Activated T-cell treated with anti-CD3 and anti-CD28 coated beads, Interleukin-2, amount 50 U/mL, for 48 hours (primary cell): Measurements from ENCODE around the gene GRPEL1.

Source experiments
- DNase-seq, 2 experiments: peaks; one replicate each; pipeline ENCODE4 v3.0.0-alpha.2; 2020

GRPEL1 gene

DNA sequence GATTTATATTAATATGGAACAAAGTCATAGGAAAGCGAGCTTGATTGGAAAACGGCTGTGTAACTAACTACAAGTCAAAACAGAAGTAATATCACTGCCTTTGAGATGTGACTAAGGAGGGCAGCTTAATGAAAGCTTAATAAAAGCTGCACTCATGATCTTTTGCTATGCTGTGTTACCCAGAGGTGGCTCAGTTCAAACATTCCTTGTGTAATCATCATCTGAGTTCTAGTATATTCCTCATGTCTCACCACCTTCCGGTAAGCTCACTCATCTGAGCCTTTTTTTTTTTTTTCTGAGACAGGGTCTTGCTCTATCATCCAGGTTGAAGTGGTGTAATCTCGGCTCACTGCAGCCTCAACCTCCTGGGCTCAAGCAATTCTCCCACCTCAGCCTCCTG, 5.0 kb downstream of the GRPEL1 start:
- DNase-seq, result no peak

DNA sequence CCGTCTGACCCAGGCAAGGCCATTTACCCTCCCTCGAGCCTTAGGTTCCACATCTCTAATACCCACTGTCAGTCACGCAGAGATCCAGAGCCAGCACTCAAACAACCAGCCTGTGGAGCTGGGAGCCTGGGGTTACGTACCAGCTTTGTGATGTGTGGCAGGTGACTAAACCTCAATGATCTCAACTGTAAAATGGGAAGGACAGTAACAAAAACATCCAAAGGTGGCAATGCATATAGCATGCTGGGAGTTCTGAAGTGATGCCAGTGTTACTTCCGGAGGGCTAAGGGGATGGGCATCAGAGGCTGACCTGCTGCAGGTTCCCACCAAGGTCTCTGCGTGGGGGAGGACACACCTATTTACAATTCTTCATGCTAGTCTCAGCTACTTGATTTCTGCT, 6.0 kb downstream of the GRPEL1 start:
- no peak for DNase-seq

- no peak for DNase-seq
Observed at GRCh38 chr4:7060346-7061150, 7.3 kb downstream of the GRPEL1 start.

- DNase-seq, result no peak
Observed at GRCh38 chr4:7059662-7060061, 8.2 kb downstream of the GRPEL1 start.

DNA sequence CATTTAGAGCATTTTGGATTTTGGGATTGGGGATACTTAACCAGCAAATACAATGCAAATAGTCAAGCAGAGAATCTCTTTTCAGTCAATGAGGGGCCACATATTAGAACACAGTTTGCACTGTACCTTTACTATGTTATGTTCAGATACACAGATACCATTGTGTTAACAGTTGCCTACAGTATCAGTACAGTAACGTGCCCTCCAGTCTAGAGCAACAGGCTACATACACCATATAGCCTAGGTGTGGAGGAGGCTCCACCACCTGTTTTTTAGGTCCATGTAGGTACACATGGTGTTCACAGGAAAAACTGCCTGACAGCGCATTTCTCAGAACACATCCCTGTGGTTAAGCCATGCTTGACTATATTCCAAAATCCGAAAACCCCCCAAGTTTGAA, 9.1 kb downstream of the GRPEL1 start:
- no peak for DNase-seq

- DNase-seq, result no peak
Observed at GRCh38 chr4:7055990-7056325, 11.9 kb downstream of the GRPEL1 start.

DNA sequence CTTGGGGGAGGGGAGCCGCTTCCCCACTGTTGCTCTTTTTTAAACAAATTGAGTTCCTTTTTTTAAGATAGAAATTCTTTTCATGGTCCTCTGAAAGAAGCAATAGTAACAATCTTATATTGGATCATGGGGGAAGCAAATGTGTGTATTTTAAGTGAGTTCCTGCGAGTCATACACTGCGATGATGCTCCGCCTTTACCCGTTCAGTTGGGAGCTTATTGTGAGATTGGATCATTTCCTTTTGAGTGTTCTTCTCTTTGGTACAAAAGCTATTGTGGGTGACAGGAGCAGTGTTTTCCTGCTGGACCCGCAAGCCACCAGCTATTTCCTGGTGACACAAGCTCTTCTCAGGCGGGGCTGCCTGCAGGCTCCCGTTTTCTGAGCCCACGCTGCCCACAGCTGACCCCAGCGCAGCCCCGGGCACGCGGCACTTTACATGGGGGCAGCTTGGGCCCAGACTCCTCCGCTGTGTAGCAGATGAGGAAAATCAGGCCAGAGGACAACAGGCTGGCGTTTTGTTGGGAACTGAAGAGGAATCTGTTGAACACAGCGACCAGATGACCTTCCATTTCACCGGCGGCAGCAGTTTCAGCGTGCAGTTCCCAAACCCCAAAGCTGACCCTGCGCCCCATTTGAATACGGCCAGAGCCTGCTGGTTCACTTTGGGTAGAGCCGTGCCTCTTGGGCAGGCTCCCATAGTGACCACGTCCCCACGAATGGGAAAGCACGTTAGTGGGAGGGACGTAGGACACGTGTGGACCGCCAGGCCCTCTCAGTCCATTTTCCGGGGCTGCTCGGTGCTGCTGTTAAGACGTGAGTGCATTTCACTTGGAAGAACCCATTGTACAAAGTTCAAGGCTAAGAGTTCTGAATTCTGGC, 12.5 kb downstream of the GRPEL1 start:
- DNase-seq, result no peak

DNA sequence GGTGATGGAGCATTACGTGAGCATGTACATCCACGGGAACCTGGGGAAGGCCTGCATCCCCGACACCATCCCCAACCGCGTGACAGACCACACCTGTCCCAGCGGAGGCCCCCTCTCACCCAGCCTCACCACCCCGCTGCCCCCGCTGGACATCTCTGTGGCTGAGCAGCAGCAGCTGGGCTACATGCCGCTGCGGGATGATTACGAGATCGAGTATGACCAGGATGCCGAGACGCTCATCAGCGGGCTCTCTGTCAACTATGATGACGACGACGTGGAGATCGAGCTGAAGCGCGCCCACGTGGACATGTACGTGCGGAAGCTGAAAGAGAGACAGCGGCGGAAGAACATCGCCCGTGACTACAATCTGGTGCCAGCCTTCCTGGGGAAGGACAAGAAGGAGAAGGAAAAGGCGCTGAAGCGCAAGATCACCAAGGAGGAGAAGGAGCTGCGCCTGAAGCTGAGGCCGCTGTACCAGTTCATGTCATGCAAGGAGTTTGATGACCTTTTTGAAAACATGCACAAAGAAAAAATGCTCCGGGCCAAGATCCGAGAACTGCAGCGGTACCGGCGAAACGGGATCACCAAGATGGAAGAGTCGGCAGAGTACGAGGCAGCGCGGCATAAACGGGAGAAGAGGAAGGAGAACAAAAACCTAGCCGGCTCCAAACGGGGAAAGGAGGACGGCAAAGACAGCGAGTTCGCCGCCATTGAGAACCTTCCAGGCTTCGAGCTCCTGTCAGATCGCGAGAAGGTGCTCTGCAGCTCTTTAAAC, 13.6 kb downstream of the GRPEL1 start:
- no peak for DNase-seq

DNA sequence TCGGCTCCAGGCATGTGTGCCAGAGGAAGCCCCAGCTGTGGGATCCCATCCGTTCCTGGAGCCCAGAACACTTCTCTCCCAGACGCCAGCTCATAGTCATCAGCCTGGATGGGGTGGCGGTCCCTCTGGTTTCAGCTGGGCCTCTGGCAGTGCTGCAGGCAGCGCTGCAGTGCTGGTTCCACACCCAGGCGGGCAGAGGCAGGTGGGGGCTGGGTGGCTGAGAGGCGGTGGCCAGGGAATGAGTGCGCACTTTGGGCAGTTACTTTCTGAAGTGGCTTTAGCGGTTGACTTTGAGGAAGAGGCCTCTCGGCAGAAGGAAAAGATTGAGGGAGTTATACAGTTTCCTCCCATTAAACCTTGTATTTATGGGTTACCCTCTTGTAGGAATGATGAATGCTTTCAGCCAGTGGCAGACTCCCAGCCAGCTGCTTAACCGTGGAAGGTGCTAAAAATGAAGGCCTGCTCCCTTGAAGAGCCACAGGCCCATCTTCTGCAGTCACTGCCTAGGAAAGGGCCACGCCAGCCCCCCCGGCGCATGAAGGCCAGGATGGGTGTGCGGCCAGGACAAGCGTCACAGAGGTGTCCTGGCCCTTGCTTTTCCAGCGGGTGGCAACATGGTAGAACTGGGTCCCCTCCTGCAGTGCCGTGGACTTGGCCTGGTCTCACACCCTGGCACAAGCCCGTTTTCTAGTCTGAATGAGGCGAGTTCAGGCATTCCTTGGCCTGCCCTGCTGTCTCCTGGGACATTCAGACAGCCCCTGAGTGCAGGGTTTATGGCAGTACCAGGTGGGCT, 14.7 kb downstream of the GRPEL1 start:
- peak; percentile 43 to 46 for DNase-seq

DNA sequence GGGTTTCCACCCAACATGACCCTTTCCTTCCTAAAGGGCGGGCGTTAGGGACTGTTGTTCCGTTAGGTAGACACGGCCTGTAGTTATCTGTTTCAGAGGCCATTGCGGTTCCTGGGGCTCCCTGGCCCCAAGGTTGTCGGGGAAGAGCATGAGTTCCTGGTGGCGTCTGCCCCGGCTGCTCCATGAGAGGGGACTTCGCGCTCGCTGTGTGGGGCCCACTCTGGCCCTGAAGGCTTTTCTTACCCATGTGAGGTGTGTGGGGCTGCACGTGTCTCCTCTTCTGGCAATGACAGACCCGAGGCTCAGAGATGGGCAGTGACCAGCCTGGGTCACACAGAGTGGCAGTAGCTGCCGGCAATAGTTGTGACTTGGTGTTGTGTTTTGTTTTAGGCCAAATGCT, 15.6 kb downstream of the GRPEL1 start:
- DNase-seq, result no peak

DNA sequence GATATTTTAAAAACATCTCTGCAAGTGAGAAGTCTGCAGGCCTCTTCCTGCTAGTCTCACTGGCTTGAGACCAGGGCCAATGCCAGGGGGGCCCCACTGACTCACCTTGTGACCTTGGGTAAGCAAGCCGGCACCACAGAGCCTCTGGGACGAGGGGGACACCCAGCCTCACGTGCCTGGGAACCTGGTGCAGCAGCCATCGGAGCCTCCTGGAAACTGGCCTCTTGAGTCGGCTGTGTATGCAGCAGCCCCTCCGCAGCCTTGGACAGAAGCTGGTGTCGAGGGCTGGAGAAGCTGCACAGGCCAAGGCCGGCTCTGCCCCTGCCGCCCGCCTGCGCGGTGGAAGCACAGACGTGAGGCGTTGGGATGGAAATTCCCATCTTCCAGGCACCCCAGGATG, 16.0 kb downstream of the GRPEL1 start:
- DNase-seq, result no peak

GRCh38 chr4:7051144-7051495, 16.7 kb downstream of the GRPEL1 start:
- DNase-seq, result no peak

DNA sequence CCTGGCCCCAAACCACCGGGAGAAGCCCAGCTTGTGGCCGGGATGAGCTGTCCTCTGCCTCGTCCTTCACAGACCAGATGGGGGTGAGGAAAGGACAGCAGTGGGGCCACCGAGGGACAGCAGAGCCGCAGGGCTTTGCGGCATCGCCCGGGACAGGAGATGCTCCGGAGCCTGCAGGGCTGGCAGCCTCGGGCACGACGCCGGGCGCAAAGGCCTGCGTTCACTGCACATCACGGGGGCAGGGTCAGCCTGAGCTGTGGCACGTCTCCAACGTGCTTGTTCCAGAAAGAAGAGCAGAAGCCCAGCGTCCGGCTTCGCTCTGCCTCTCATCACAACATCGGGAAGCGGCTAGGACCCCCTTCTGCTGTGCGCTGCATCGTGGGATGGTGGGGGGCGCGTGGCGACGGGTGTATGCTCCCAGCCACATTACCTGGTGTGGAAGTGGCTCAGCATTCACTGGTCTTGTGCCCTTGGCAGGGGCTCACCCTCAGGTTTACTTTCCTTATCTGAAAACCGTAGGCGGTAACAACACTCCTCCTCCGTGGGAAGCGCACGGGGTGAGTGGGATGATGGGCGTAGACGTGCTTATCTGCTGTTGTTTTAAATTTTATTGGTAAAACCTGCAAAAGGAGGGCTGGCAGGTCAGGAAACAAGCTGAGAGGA, 17.3 kb downstream of the GRPEL1 start:
- no peak for DNase-seq

GRCh38 chr4:7049739-7050138, 18.1 kb downstream of the GRPEL1 start:
- no peak for DNase-seq

GRCh38 chr4:7049295-7049694, 18.6 kb downstream of the GRPEL1 start:
- DNase-seq, result no peak

- no peak for DNase-seq
Observed at GRCh38 chr4:7048642-7049041, 19.2 kb downstream of the GRPEL1 start.

DNA sequence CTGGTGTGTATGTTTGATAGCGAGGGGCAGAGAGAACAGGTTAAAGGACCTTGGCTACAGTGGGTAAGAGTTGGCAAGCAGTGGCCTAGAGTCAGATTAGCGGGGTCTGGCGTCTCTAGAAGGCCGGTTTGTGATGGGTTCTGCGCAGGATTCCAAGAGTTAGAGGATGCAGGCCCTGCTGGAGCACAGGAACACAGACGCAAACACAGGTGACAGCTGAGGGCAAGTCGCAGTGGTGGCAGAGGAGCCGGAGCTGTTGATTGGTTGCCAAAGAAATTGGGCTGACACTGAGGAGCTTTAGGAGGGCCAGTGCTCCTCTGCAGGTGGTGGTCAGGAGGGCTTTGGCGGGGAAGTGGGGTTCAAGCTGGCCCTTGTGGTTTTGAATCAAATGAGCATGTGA, 20.9 kb downstream of the GRPEL1 start:
- DNase-seq, result no peak

DNA sequence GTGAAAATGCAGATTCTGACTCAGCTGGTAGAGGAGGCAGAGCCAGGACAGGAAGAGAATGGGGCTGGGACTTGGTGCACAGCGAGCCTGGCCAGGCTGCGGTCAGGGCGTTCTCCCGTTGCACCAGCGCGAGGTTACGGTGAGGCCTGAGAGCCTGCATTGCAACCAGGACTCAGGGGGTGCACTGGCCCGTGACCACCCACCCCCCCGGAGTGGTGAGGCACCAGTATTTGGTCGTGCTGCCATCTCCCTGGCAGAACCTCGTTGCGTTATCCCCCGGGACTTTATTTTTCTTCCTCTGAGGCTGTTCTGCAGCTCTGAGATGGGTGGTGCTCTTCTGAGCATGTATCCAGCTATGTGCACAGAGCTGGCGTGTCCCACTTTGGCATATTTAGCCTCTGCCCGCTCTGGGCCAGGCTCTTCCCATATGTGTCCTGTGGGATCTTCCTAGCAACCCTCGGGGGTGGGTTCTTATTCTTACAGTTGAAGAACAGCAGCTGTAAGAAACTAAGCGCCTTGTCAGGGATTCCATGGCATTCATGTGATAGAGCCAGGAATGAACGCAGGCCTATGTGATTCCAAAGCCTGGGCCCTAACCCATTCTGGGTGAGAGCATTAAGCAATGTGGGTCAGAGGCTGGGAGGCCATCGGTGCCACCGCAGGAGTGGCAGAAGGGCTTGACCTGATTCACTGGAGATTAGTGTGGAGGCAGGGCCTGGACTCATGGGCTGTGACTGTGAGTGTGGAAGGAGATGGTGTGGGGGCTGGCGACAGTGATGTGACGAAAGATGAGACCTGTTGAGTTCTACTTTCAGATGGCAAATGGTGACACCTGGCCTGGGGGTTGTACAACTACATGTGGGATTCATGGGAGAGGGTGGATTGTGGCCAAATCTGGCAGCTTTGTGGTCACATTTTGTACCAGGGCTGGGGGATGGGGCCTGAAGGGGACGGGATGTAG, 21.6 kb downstream of the GRPEL1 start:
- DNase-seq, result no peak

GRCh38 chr4:7045553-7045952, 22.3 kb downstream of the GRPEL1 start:
- no peak for DNase-seq

DNA sequence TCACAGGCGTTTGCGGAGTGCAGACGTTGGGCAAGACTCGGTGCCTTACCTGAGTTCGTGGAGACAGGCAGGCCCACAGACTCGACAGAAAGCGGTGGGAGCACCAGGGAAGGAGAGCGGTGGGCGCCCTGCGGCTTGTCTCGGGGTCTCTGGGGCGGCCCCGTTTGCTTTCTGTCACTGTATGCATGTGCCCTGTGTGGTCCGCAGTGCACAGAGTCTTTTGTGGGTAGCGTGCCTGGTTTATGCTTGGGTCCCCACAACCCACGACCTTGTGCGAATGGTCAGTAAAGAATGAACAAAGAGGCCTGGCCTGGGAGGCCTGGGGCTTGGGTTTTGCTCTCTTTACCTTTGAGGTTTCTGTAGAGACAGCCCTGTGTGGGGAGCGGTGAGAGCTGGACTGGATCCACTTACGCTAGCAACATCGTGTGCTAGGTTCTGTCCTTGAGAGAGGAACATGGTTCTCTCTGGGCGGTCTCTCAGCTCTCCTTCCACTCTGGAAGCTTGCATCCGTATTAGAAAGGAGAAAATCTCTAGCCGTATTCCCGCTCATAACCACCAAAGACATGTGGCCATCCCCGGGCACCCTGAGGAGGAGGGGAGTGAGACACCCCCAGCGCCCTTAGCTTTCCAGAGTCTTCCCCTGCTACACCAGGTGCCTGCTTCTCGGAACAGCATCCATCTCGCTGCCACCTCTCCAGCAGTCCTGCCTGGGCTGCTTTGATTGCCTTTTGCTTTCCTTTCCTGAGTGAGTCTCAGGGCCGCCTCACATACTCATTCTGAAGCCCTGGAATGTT, 23.5 kb downstream of the GRPEL1 start:
- DNase-seq, result no peak
